HG03342 (cell line): ENCODE results near the gene LTB.

Source experiments
- ATAC-seq: cut with Tn5 transposase; IDR thresholded peaks from one replicate; pipeline ENCODE4 v1.9.1; 2021; ENCODE audit warnings: mild to moderate bottlenecking, moderate library complexity; ENCODE audit not compliant: unreplicated experiment

The LTB gene

DNA sequence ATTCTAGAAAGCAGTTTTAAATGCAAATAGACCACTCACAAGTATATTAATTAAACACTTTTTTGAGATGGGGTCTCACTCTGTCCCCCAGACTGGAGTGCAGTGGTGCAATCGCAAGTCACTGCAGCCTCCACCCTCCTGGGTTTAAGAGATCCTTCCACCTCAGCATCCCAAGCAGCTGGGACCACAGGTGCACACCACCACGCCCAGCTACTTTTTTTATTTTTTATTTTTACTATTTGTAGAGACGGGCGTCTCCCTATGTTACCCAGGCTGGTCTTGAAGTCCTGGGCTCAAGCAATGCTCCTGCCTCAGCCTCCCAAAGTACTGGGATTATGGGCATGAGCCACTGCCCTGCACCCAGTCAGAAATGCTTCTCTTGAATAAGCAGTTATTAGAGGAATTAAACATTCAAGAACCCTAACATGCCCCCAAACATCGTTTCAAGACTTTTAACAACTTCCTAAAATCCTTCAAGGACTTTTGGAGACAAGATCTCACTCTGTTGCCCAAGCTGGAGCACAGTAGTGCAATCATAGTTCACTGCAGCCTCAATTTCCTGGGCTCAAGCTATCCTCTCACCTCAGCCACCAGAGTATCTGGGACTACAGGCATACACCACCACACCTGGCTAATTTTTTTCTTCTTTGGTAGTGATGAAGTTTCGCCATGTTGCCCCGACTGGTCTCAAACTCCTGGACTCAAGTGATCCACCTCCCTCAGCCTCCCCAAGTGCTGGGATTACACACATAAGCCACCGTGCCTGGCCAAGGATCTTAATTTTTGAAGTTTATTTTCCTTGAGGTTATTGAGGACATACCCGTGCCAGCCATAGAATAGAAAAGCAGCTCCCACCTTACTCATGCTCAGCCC, 50.2 kb downstream of the LTB start:
- ATAC-seq: no peak

DNA sequence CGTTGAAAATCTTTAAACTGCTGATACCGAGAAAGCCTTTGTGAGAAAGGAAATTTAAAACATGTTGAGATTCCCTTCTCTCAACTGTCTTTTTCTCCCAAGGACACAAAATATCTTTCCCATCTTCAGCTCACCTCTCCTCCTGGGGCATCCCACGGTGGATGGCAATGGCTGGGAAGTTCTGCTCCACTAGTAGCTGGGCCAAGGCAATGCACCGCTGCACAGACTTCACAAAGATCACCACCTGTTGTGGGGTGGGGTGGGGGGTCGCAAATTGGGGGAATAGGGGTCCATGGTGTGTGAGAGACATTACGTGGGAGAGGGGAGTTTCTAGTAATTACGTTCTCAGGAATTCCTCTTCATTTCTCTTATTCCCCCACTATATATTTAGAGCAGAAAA, 51.1 kb downstream of the LTB start:
- ATAC-seq: no peak

DNA sequence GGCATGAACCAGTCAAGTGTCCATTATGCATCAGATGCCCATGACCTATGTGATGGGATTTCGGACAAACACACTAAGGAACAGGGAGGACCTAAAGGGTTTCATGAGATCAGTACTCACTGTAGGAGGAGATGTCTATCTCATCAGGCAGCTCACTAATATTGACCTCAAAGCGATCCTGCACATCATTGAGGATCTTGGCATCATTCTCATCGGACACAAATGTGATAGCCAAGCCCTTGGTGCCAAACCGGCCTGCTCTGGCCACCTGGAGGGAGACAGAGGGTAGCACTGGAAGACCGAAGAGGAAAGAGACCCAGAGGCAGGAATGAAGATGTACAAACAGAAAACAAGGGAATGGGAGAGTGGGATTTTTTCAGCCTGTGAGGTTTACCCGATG, 51.6 kb downstream of the LTB start:
- no peak for ATAC-seq
